IPS-20b (cell line): Measurements from ENCODE around the gene CLEC4G.

Experiments
- H3K27ac ChIP-seq: one replicate; pipeline ENCODE4 v1.5.1; 2013; ENCODE audit warnings: low read length
- H3K27me3 ChIP-seq: 2 replicates; pipeline ENCODE4 v1.6.1; 2013; ENCODE audit warnings: mild to moderate bottlenecking, low read length, inconsistent platforms; ENCODE audit not compliant: insufficient read depth
- H3K36me3 ChIP-seq: 2 replicates; pipeline ENCODE4 v1.6.1; 2013; ENCODE audit warnings: low read depth, mild to moderate bottlenecking, inconsistent platforms, low read length, moderate library complexity; ENCODE audit not compliant: insufficient read depth
- H3K4me1 ChIP-seq: 2 replicates; pipeline ENCODE4 v1.6.1; 2013; ENCODE audit warnings: mild to moderate bottlenecking, control low read depth, inconsistent platforms, low read length, moderate library complexity; ENCODE audit not compliant: insufficient read depth
- H3K4me3 ChIP-seq: 2 replicates; pipeline ENCODE4 v1.5.1; 2013; ENCODE audit warnings: mild to moderate bottlenecking, low read length, inconsistent platforms
- H3K9ac ChIP-seq: 2 replicates; pipeline ENCODE4 v1.6.1; 2013; ENCODE audit warnings: low read depth, mild to moderate bottlenecking, inconsistent platforms, low read length, moderate library complexity
- H3K9me3 ChIP-seq: 2 replicates; pipeline ENCODE4 v1.6.1; 2013; ENCODE audit warnings: mild to moderate bottlenecking, low read depth, low read length, inconsistent platforms; ENCODE audit not compliant: insufficient read depth

CLEC4G gene

GRCh38 chr19:7701049-7701653 is 30.8 kb downstream of the CLEC4G start:
- Histone ChIP-seq H3K9ac (no peak overlapping the region), H3K4me3 (no peak overlapping the region), H3K9me3 (no peaks in the 10 kb centered on the region), H3K4me1 (no peaks in the 10 kb centered on the region; the same call in 1 of the 2 replicates), H3K27me3 (peaks cover 8% of the 10 kb centered on the region), H3K27ac (no peak overlapping the region), H3K36me3 (no peaks in the 10 kb centered on the region)

- no peak overlapping the region for H3K4me3 ChIP-seq
- H3K27me3 ChIP-seq = peaks cover 8% of the 10 kb centered on the region
Measured at GRCh38 chr19:7699417-7700401, 32.2 kb downstream of the CLEC4G start.

GRCh38 chr19:7699003-7699402 is 32.9 kb downstream of the CLEC4G start:
- no peak overlapping the region for H3K9ac ChIP-seq
- no peaks in the 10 kb centered on the region; the same call in 1 of the 2 replicates for H3K4me1 ChIP-seq
- H3K9me3 ChIP-seq = no peaks in the 10 kb centered on the region
- H3K27me3 ChIP-seq = peaks cover 8% of the 10 kb centered on the region
- H3K27ac ChIP-seq = no peak overlapping the region
- no peak overlapping the region for H3K4me3 ChIP-seq
- H3K36me3 ChIP-seq = no peaks in the 10 kb centered on the region

More at GRCh38 chr19:7699417-7700401, 32.2 kb downstream of the CLEC4G start:
- no peaks in the 10 kb centered on the region; the same call in 1 of the 2 replicates for H3K4me1 ChIP-seq
- H3K36me3 ChIP-seq = no peaks in the 10 kb centered on the region
- no peak overlapping the region for H3K9ac ChIP-seq
- no peaks in the 10 kb centered on the region for H3K9me3 ChIP-seq
- H3K27ac ChIP-seq = no peak overlapping the region

DNA sequence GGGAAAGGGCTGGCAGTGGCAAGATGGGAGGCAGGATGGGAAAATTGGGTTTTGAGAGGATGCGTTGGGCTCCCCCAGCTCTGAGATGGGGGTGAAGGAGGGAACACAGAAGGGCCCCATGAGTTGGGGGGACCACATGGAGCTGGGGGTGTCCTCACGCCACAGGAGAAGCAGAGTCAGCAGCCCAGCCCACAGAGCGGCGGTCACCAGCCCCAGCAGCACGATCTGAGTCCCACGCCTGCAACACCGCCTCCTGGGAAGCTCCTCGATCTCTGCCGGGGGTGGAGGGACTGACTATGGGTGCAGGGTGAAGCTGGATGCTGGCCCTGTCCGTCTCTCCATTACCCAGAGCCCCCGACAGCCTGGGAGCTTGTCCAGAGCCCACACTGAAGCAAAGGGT is 33.3 kb downstream of the CLEC4G start:
- Histone ChIP-seq H3K4me1 (no peaks in the 10 kb centered on the region; the same call in 1 of the 2 replicates), H3K4me3 (no peak overlapping the region), H3K9ac (no peak overlapping the region)

DNA sequence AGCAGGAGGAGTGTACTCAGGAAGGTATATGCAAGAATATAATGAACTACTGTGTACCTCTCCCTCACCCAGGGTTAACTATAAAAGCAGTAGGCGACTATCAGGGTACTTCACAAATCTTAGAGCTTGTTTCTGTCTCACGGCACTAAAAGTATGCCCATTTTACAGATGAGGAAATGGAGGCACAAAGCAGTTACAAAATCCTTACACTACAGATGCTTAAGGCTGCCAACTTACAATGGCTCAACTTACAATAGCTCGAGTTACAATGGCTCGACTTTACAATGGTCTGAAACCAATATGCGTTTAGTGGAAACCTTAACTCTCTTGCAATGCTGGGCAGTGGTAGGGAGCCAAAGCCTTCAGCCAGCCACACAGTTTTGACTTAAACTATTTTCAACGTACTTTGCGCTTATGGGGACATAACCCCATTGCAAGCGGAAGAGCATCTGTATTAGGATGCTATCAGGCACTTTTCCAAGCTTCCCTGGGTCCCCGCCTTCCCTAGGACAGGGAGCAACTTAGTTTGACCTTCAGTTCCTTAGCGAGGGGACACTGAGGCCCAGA is 34.1 kb downstream of the CLEC4G start:
- Histone ChIP-seq H3K36me3 (no peaks in the 10 kb centered on the region), H3K9ac (no peak overlapping the region), H3K27me3 (peaks cover 8% of the 10 kb centered on the region), H3K4me3 (no peak overlapping the region), H3K9me3 (no peaks in the 10 kb centered on the region), H3K4me1 (no peaks in the 10 kb centered on the region; the same call in 1 of the 2 replicates), H3K27ac (no peak overlapping the region)

More for the DNA sequence above, 33.3 kb downstream of the CLEC4G start:
- peaks cover 8% of the 10 kb centered on the region for H3K27me3 ChIP-seq
- no peaks in the 10 kb centered on the region for H3K36me3 ChIP-seq
- no peaks in the 10 kb centered on the region for H3K9me3 ChIP-seq
- no peak overlapping the region for H3K27ac ChIP-seq

- Histone ChIP-seq H3K36me3 (no peaks in the 10 kb centered on the region), H3K4me3 (no peak overlapping the region), H3K9me3 (no peaks in the 10 kb centered on the region), H3K4me1 (no peaks in the 10 kb centered on the region; the same call in 1 of the 2 replicates), H3K27me3 (peaks cover 14% of the 10 kb centered on the region), H3K9ac (no peak overlapping the region), H3K27ac (no peak overlapping the region)
Measured at GRCh38 chr19:7694499-7694898, 37.4 kb downstream of the CLEC4G start.

GRCh38 chr19:7692417-7693088 is 39.4 kb downstream of the CLEC4G start:
- H3K27ac ChIP-seq = no peak overlapping the region
- H3K27me3 ChIP-seq = peaks cover 7% of the 10 kb centered on the region
- no peak overlapping the region for H3K9ac ChIP-seq
- no peaks in the 10 kb centered on the region for H3K9me3 ChIP-seq
- H3K4me3 ChIP-seq = no peak overlapping the region
- H3K36me3 ChIP-seq = no peaks in the 10 kb centered on the region
- no peaks in the 10 kb centered on the region; the same call in 1 of the 2 replicates for H3K4me1 ChIP-seq

GRCh38 chr19:7691497-7691896 is 40.4 kb downstream of the CLEC4G start:
- Histone ChIP-seq H3K27ac (no peak overlapping the region), H3K36me3 (no peaks in the 10 kb centered on the region), H3K9me3 (no peaks in the 10 kb centered on the region), H3K9ac (no peak overlapping the region), H3K27me3 (peaks cover 6% of the 10 kb centered on the region; the same call in 1 of the 2 replicates), H3K4me3 (no peak overlapping the region), H3K4me1 (no peaks in the 10 kb centered on the region)

- no peak overlapping the region for H3K27ac ChIP-seq
- H3K4me3 ChIP-seq = no peak overlapping the region
- H3K36me3 ChIP-seq = no peaks in the 10 kb centered on the region
- H3K27me3 ChIP-seq = peaks cover 6% of the 10 kb centered on the region; the same call in 1 of the 2 replicates
- H3K4me1 ChIP-seq = no peaks in the 10 kb centered on the region
- H3K9ac ChIP-seq = no peak overlapping the region
- H3K9me3 ChIP-seq = no peaks in the 10 kb centered on the region
Measured at GRCh38 chr19:7690779-7691258, 41.1 kb downstream of the CLEC4G start.

DNA sequence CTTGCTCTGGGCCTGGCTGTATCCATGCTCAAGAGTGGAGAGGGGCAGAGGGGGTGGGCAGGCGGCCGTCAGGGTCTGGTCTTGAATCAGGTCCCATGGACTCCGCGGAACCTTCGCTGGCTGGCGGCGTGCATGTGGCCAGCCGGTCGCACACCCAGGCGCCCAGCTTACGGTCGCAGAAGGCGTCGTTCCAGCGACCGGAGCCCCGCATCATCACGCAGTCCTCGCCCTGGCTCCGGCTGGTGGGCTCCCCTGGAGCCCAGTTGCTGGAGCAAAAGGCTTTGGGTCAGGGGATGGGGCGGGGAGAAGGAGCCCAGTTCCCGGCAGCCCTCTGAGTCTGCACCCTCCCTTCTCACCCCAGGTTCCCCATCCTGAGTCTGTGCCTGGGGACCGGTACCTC is 42.7 kb downstream of the CLEC4G start:
- Histone ChIP-seq H3K36me3 (no peaks in the 10 kb centered on the region), H3K27me3 (peaks cover 6% of the 10 kb centered on the region; the same call in 1 of the 2 replicates), H3K27ac (no peak overlapping the region), H3K9ac (no peak overlapping the region), H3K4me1 (no peaks in the 10 kb centered on the region; the same call in 1 of the 2 replicates), H3K9me3 (no peaks in the 10 kb centered on the region), H3K4me3 (no peak overlapping the region)

GRCh38 chr19:7687177-7687576 is 44.7 kb downstream of the CLEC4G start:
- no peak overlapping the region for H3K9ac ChIP-seq
- H3K27me3 ChIP-seq = 0 out of 2 replicates have a peak, but pooled peaks cover under 1% of the 10 kb centered on the region
- no peaks in the 10 kb centered on the region for H3K9me3 ChIP-seq
- peaks cover 14% of the 10 kb centered on the region for H3K36me3 ChIP-seq
- H3K4me3 ChIP-seq = no peak overlapping the region
- no peaks in the 10 kb centered on the region; the same call in 1 of the 2 replicates for H3K4me1 ChIP-seq
- no peak overlapping the region for H3K27ac ChIP-seq
